NCI-H146 treated with DMSO at 0.1 percent for 48 hours (cell line): ENCODE results near the gene ALDH16A1.
A peak's percentile ranks its signal among the peaks of the same experiment; 100 is the strongest.

Experiments
- DNase-seq: peaks from one replicate; lab custom pipeline; 2025; ENCODE audit not compliant: unreplicated experiment; lab: John Stamatoyannopoulos, UW

The ALDH16A1 gene

DNA sequence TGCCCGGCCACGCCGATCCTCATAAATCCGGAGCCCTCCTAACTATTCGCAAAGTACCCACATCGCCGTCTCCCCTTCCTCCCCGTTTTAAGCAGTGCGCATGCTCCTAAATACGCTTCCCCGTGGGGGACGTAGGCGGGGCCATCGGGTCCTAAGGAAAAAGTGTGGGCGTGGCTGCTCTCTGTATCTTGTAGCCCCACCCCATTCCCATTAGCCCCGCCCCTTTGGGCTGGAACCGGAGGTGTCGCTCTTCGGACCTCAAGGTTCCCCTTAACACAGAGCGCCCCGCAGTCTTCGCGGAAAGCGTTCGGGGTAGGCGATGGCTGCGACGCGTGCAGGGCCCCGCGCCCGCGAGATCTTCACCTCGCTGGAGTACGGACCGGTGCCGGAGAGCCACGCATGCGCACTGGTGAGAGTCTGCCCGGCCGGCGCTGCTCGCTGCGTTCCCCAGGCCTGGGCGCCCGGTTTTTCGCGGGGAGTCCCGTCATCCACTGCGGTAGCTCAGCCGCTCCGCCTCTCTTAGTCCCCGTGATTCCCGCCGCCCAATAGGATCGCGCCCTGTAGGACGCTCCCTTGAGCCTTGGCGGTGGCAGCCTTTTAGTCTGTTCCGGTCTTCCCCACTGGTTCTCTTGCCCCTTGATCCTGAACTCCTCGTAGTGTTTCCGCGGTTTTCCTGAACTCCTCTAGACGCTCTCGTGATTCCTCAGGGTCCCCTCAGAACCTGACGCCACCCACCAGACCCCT, at the start of gene ALDH16A1:
Gene ALDH16A1 (plus strand): TSS at position 213 of the 744 bp plus-strand sequence. CDS start 107 bp downstream, at position 320.
- peak; percentile 98 for DNase-seq

GRCh38 chr19:49403404-49404187, 49.4 kb upstream of the ALDH16A1 start:
- peak; percentile 98 for DNase-seq

GRCh38 chr19:49407079-49407478, 45.9 kb upstream of the ALDH16A1 start:
- DNase-seq: no peak

GRCh38 chr19:49407482-49408015, 45.5 kb upstream of the ALDH16A1 start:
- DNase-seq: no peak

- no peak for DNase-seq
These were observed 44.1 kb upstream of the ALDH16A1 start for GRCh38 chr19:49408816-49409440.

DNA sequence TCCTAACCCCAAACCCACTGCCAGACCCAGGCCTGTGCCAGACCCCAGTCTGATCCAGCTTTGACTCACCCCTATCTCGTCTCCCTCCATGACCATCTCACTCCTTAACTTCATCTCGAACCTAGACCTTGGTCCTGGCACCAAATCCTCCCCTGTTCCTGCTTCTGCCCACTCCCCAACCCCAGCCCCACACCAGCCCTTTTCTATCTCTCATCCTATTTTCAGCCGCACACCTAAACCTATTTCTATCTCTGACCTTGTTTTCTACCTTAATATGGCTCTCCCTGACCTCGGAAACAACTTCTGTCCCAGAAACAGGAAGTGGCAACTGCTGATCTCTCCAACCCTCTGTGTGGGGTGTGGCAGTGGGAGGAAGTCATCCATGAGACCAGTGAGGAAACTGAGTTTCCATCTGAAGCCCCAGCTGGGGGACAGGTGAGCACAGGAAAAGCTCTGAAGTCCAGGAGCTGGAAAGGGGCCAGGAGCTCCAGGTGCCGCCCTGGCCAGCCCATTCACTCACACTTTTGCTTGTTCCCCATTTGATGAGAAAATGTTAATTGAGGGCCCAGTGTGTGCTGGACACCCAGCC, 43.5 kb upstream of the ALDH16A1 start:
- DNase-seq: peak; percentile 19

- DNase-seq: no peak
These were observed 41.2 kb upstream of the ALDH16A1 start for GRCh38 chr19:49411681-49412326.

- DNase-seq: peak; percentile 84
These were observed 39.7 kb upstream of the ALDH16A1 start for GRCh38 chr19:49413348-49413747.

- DNase-seq: no peak
These were observed 38.8 kb upstream of the ALDH16A1 start for GRCh38 chr19:49414256-49414655.

- no peak for DNase-seq
These were observed 37.8 kb upstream of the ALDH16A1 start for GRCh38 chr19:49415102-49415809.

- DNase-seq: no peak
These were observed 37.2 kb upstream of the ALDH16A1 start for GRCh38 chr19:49415810-49416200.

- no peak for DNase-seq
These were observed 35.9 kb upstream of the ALDH16A1 start for GRCh38 chr19:49417088-49417487.

- no peak for DNase-seq
These were observed 34.5 kb upstream of the ALDH16A1 start for GRCh38 chr19:49418511-49418910.

DNA sequence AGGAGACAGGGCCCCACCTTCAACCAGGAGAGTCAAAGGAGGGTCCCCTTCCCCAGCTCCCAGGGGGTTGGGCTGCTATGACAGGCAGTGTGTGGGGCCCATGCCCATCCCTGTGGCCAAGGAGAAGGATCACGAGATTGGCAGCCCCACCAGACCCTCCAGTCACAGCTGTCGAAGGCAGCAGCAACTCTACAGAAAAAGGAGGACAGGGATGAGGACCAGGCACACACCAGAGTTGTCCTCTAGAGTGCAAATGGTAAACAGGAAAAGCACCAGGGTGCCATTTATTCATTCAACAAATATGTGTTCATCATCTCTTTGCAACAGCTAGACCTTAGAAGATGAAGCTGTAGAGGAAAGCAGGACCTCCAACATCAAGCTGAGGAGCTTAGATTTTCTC, 33.9 kb upstream of the ALDH16A1 start:
- DNase-seq: no peak

DNA sequence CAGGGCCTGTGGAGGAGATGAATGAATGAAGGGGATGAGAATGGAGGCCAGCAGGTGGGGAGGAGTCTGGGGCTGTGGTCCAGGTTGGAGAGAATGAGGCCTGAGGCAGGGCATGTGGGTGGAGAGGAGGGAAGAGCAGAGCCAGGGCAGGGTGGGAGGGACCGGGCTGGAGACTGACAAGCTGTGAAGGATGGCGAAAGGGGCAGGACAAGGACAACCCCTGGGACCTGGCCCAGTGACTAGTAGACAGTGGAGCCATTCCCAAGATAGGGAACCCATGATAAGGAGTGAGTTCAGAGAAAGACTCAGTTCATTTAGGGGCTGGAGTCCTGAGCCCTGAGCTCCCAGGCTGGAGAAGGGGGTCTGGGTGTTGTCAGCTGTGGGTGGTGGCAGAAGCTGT, 32.8 kb upstream of the ALDH16A1 start:
- no peak for DNase-seq

DNA sequence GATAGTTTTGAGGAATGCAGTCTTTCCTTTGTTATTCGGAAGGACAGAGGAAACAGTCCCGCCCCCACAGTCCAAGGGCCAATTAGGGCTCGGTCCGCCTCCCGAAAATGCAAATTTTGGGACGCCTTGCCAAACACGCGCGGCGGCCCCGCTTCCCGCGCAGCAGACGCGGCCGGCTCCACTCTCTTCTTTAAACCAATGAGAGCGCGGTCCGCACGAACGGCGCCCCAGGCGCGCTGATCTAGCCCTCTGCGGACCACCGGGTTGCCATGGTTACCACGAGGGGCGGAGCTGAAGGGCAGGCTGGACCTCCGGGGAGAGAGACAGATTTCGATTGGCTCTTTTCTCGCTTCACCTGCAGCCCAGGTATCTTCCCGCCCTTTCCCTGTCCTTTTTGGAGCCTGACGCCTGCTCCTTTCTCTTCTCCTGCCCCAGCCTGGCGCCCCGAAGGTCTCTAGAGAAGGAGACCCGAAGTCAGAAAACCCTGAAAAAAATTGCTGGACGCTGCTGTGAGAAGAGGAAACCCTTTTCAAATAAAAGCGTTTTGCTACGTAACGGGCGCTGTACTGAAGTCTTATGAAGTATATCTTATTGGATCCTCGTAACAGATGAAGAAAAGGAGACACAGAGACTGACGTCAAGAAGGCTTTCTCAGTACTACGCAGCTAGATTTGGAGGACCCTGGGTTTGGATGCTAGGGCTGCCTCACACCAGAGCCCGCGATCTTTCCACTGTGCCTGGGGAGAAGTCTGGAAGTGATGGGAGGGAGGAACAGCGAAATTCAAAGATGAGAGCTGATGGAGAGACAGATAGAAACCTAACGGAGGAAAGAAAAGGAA, 31.8 kb upstream of the ALDH16A1 start:
- peak; percentile 71 for DNase-seq

DNA sequence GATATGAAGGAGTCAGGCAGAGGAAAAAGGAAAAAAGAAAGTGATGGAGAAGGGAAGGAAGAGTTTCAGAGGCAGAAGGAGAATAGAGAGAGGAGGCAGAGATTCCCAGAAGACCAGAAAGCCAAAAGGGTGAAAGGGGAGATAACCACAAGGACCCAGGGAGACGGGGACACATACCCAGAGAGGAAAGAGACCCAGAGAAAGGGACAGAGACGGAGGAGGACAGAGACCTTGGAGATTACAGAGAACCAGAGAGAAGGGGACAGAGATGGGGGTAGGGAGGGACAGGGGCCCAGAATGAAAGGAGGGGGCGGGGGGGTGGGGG, 31.2 kb upstream of the ALDH16A1 start:
- no peak for DNase-seq

DNA sequence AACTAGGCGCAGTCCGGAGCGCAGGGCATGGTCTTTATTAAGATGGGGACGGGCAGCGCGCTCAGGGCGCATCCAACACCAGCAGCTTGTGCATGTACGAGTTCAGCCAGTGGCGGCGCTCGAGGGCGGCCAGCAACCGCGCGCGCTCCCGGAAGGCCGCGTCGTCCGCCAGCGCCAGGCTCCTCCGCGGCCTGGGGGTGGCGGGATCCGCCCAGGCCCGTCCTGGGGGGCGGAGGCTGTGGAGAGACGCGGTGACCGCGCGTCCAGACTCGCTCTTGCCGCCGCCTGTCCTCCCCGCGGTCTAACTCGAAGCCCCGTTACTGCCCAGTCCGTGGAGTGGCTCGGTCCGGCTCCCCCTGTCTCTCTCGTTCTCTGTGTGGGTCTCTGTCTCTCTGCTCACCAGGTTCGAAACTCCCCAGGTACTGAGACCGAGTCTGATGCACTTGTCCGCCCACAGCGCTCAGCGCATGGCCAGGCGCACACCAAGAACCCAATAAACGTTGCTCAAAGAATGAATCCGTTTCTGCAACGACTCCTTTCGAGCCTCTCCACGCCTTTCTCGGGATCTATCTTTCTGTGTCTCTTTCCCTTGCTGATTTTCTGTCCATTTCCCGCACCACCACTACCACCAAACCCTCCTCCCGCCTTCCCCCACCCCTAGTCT, 30.5 kb upstream of the ALDH16A1 start:
- DNase-seq: peak; percentile 22
